Neural cell (in vitro differentiated cells): ENCODE data around the gene TBR1. TPM values are rescaled to one million over a fixed set of nuclear protein-coding genes. Genes with fewer than 3 reads are reported as not detected.
A peak's percentile ranks its signal among the peaks of the same experiment; 100 is the strongest.

ENCODE experiments used
- H2AFZ ChIP-seq: fragments of 200-600, 300-800 bp; sonication (generic), shearing (Covaris generic); 2 replicates; pipeline ENCODE4 v1.6.0; 2014; ENCODE audit warnings: low read depth, mild to moderate bottlenecking, antibody characterized with exemption, low read length, moderate library complexity
- H3F3A ChIP-seq: fragments of 200-600 bp; shearing (Covaris generic); 2 replicates; pipeline ENCODE4 v1.6.1; 2016; ENCODE audit warnings: mild to moderate bottlenecking, moderate library complexity, mixed read lengths, antibody characterized with exemption, low read length; ENCODE audit not compliant: insufficient read depth, poor library complexity, severe bottlenecking
- H3K27ac ChIP-seq: fragments of 200-600, 300-800 bp; sonication (generic), shearing (Covaris generic); 2 replicates; pipeline ENCODE4 v1.5.1; 2014; ENCODE audit warnings: mild to moderate bottlenecking, low read length, moderate library complexity
- H3K27me3 ChIP-seq: fragments of 300-800, 200-600 bp; sonication (generic), shearing (Covaris generic); 2 replicates; pipeline ENCODE4 v1.6.0; 2014; ENCODE audit warnings: mild to moderate bottlenecking, low read depth, low read length, moderate library complexity; ENCODE audit not compliant: insufficient read depth
- H3K36me3 ChIP-seq: fragments of 300-800, 200-600 bp; sonication (generic), shearing (Covaris generic); 2 replicates; pipeline ENCODE4 v1.5.1; 2014; ENCODE audit warnings: mild to moderate bottlenecking, antibody characterized with exemption, low read length, moderate library complexity; ENCODE audit not compliant: insufficient read depth
- H3K4me2 ChIP-seq: fragments of 300-800, 200-600 bp; sonication (generic), shearing (Covaris generic); 2 replicates; pipeline ENCODE4 v1.6.0; 2014; ENCODE audit warnings: mild to moderate bottlenecking, low read length
- H3K4me3 ChIP-seq: fragments of 300-800, 200-600 bp; sonication (generic), shearing (Covaris generic); 2 replicates; pipeline ENCODE4 v1.5.1; 2014; ENCODE audit warnings: mild to moderate bottlenecking, low read length, moderate library complexity
- H3K79me2 ChIP-seq: fragments of 200-600 bp; shearing (Covaris generic); replicated peaks from 2 replicates; pipeline ENCODE4 v1.6.0; 2014; ENCODE audit warnings: mild to moderate bottlenecking, low read length, moderate library complexity; ENCODE audit not compliant: insufficient read depth
- H3K9ac ChIP-seq: fragments of 300-800, 200-600 bp; sonication (generic), shearing (Covaris generic); 2 replicates; pipeline ENCODE4 v1.6.1; 2016; ENCODE audit warnings: mild to moderate bottlenecking, low read length, mixed read lengths
- H3K9me2 ChIP-seq: fragments of 200-600 bp; shearing (Covaris generic); 2 replicates; pipeline ENCODE4 v1.6.1; 2016; ENCODE audit warnings: mild to moderate bottlenecking, low read length, mixed read lengths; ENCODE audit not compliant: insufficient read depth
- H3K9me3 ChIP-seq: fragments of 200-600, 300-800 bp; sonication (generic), shearing (Covaris generic); 2 replicates; pipeline ENCODE4 v1.6.1; 2016; ENCODE audit warnings: mild to moderate bottlenecking, mixed run types, low read length, moderate library complexity, mixed read lengths
- H4K20me1 ChIP-seq: fragments of 200-600 bp; shearing (Covaris generic); 2 replicates; pipeline ENCODE4 v1.6.1; 2016; ENCODE audit warnings: mild to moderate bottlenecking, mixed run types; ENCODE audit not compliant: insufficient read depth
- EP300 ChIP-seq: fragments of 450-650 bp; conservative IDR thresholded peaks from 2 replicates; pipeline ENCODE4 v1.6.1; 2014; ENCODE audit warnings: antibody characterized with exemption, mild to moderate bottlenecking, moderate library complexity; ENCODE audit not compliant: poor library complexity, severe bottlenecking
- EZH2 ChIP-seq: fragments of 200-600, 300-800 bp; shearing (Covaris generic), sonication (generic); IDR thresholded peaks from 2 replicates; pipeline ENCODE4 v1.6.1; 2014; ENCODE audit warnings: antibody characterized with exemption, low read length, borderline replicate concordance, mild to moderate bottlenecking; ENCODE audit not compliant: insufficient read depth, poor library complexity, severe bottlenecking
- POLR2AphosphoS5 ChIP-seq: IDR thresholded peaks from 2 replicates; pipeline ENCODE4 v1.6.1; 2012
- RAD21 ChIP-seq: fragments of 450-650 bp; conservative IDR thresholded peaks from 2 replicates; pipeline ENCODE4 v1.6.1; 2014; ENCODE audit warnings: antibody characterized with exemption, mild to moderate bottlenecking, moderate library complexity
- SMC3 ChIP-seq: fragments of 450-650 bp; conservative IDR thresholded peaks from 2 replicates; pipeline ENCODE4 v1.6.1; 2014; ENCODE audit warnings: antibody characterized with exemption, mild to moderate bottlenecking, moderate library complexity; ENCODE audit not compliant: poor library complexity
- polyA plus RNA-seq: library from polyadenylated mRNA; depleted of rRNA; stranded (reverse); fragments of >200 nt; gene quantifications from 2 replicates; pipeline ENCODE4 v1.2.3, GENCODE V29; 2014
- TF ChIP-seq, protein P1 (sequence below): fragments of 450-650 bp; IDR thresholded peaks from 2 replicates; pipeline ENCODE4 v1.5.1; 2014; ENCODE audit warnings: antibody characterized with exemption, mild to moderate bottlenecking, moderate library complexity; ENCODE audit not compliant: poor library complexity, severe bottlenecking
- TF ChIP-seq, protein P2 (sequence below): IDR thresholded peaks from 2 replicates; pipeline ENCODE4 v1.6.1; 2012; ENCODE audit warnings: borderline replicate concordance

Gene TBR1
- polyA plus RNA-seq, 1 donor from 2014 or later: 4.5 TPM

- H3K36me3 ChIP-seq: no peaks in the 10 kb centered on the region
- peak overlapping the region; percentile 42 for H3K27ac ChIP-seq
- H2AFZ ChIP-seq: no peak overlapping the region
- no peaks in the 10 kb centered on the region for H3F3A ChIP-seq
- H3K9me2 ChIP-seq: no peaks in the 10 kb centered on the region
- H3K27me3 ChIP-seq: peaks cover 100% of the 10 kb centered on the region
- TF ChIP-seq, protein P1, sequence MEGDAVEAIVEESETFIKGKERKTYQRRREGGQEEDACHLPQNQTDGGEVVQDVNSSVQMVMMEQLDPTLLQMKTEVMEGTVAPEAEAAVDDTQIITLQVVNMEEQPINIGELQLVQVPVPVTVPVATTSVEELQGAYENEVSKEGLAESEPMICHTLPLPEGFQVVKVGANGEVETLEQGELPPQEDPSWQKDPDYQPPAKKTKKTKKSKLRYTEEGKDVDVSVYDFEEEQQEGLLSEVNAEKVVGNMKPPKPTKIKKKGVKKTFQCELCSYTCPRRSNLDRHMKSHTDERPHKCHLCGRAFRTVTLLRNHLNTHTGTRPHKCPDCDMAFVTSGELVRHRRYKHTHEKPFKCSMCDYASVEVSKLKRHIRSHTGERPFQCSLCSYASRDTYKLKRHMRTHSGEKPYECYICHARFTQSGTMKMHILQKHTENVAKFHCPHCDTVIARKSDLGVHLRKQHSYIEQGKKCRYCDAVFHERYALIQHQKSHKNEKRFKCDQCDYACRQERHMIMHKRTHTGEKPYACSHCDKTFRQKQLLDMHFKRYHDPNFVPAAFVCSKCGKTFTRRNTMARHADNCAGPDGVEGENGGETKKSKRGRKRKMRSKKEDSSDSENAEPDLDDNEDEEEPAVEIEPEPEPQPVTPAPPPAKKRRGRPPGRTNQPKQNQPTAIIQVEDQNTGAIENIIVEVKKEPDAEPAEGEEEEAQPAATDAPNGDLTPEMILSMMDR: no peak
- TF ChIP-seq SMC3 (no peak), POLR2AphosphoS5 (peak; percentile 55), RAD21 (no peak), EZH2 (peak; percentile 83)
- H3K79me2 ChIP-seq: no peaks in the 10 kb centered on the region
- peak overlapping the region; percentile 12 for H3K4me2 ChIP-seq
- H3K9ac ChIP-seq: peak overlapping the region; percentile 49
- H3K9me3 ChIP-seq: peaks cover 3% of the 10 kb centered on the region
- no peaks in the 10 kb centered on the region for H4K20me1 ChIP-seq
- peak overlapping the region; percentile 64 for H3K4me3 ChIP-seq
Measured at GRCh38 chr2:161418715-161419637, 2.9 kb downstream of the TBR1 start.

DNA sequence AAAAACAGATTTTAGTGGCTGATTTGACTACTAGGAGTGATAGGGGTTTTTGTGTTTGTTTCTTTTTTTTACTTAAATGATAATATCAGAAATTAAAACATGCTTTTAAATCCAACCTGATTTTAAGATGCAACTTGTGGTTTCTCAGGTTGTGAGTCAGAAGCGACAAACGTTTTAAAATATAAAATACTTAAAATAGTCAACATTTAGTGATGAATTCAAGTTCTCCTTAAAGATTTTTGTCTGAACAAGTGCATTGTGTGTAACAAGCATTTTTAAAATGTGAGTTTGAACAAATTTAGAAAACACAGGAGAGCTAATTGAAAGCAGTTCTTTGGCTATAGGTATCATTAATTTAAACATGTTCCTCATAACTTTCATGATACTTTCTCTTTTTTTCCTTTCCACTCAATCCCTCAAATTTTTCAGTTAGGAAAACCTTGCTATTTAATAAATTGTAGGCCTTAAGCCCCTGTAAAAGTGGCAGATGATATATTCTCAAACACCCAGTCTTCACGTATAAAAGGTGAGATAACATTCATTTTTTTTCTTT is 3.6 kb downstream of the TBR1 start:
- H3K79me2 ChIP-seq: no peaks in the 10 kb centered on the region
- no peak overlapping the region for H3K4me2 ChIP-seq
- TF ChIP-seq POLR2AphosphoS5 (no peak), RAD21 (no peak), EP300 (no peak), EZH2 (no peak), SMC3 (no peak)
- TF ChIP-seq, protein P2, sequence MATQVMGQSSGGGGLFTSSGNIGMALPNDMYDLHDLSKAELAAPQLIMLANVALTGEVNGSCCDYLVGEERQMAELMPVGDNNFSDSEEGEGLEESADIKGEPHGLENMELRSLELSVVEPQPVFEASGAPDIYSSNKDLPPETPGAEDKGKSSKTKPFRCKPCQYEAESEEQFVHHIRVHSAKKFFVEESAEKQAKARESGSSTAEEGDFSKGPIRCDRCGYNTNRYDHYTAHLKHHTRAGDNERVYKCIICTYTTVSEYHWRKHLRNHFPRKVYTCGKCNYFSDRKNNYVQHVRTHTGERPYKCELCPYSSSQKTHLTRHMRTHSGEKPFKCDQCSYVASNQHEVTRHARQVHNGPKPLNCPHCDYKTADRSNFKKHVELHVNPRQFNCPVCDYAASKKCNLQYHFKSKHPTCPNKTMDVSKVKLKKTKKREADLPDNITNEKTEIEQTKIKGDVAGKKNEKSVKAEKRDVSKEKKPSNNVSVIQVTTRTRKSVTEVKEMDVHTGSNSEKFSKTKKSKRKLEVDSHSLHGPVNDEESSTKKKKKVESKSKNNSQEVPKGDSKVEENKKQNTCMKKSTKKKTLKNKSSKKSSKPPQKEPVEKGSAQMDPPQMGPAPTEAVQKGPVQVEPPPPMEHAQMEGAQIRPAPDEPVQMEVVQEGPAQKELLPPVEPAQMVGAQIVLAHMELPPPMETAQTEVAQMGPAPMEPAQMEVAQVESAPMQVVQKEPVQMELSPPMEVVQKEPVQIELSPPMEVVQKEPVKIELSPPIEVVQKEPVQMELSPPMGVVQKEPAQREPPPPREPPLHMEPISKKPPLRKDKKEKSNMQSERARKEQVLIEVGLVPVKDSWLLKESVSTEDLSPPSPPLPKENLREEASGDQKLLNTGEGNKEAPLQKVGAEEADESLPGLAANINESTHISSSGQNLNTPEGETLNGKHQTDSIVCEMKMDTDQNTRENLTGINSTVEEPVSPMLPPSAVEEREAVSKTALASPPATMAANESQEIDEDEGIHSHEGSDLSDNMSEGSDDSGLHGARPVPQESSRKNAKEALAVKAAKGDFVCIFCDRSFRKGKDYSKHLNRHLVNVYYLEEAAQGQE: no peak
- H3F3A ChIP-seq: no peaks in the 10 kb centered on the region
- no peaks in the 10 kb centered on the region for H3K9me2 ChIP-seq
- H3K36me3 ChIP-seq: no peaks in the 10 kb centered on the region
- peaks cover 100% of the 10 kb centered on the region for H3K27me3 ChIP-seq
- H2AFZ ChIP-seq: no peak overlapping the region
- H3K9me3 ChIP-seq: peaks cover 3% of the 10 kb centered on the region
- H3K4me3 ChIP-seq: peak overlapping the region; percentile 64
- H3K9ac ChIP-seq: peak overlapping the region; percentile 49
- no peaks in the 10 kb centered on the region for H4K20me1 ChIP-seq
- H3K27ac ChIP-seq: peak overlapping the region; percentile 6
